Effector memory CD4-positive, alpha-beta T cell (primary cell): ENCODE data around the gene CTCF.
A peak's percentile ranks its signal among the peaks of the same experiment; 100 is the strongest.

Experiments used
- DNase-seq, 3 donors: peaks; one replicate each; pipeline ENCODE4 v3.0.0-alpha.2; 2020
- H3K27ac ChIP-seq: 2 replicates; pipeline ENCODE4 v1.7.0; 2013; ENCODE audit warnings: mild to moderate bottlenecking, low read length, moderate library complexity; ENCODE audit not compliant: insufficient read depth, poor library complexity, severe bottlenecking
- H3K27me3 ChIP-seq: replicated peaks from 2 replicates; pipeline ENCODE4 v1.7.0; 2013; ENCODE audit warnings: mild to moderate bottlenecking, low read length; ENCODE audit not compliant: insufficient read depth, control insufficient read depth, poor library complexity, severe bottlenecking
- H3K36me3 ChIP-seq: 2 replicates; pipeline ENCODE4 v1.7.0; 2013; ENCODE audit warnings: mild to moderate bottlenecking, low read length, moderate library complexity; ENCODE audit not compliant: control insufficient read depth, insufficient read depth
- H3K4me1 ChIP-seq: 2 replicates; pipeline ENCODE4 v1.7.0; 2013; ENCODE audit warnings: low read length, mild to moderate bottlenecking; ENCODE audit not compliant: control insufficient read depth, insufficient read depth, poor library complexity, severe bottlenecking
- H3K4me3 ChIP-seq: 2 replicates; pipeline ENCODE4 v1.7.0; 2013; ENCODE audit warnings: low read length, low read depth, mild to moderate bottlenecking; ENCODE audit not compliant: insufficient read depth, poor library complexity, severe bottlenecking
- H3K9me3 ChIP-seq: 2 replicates; pipeline ENCODE4 v1.7.0; 2013; ENCODE audit warnings: mild to moderate bottlenecking, low read length, moderate library complexity; ENCODE audit not compliant: control insufficient read depth

Gene CTCF

DNA sequence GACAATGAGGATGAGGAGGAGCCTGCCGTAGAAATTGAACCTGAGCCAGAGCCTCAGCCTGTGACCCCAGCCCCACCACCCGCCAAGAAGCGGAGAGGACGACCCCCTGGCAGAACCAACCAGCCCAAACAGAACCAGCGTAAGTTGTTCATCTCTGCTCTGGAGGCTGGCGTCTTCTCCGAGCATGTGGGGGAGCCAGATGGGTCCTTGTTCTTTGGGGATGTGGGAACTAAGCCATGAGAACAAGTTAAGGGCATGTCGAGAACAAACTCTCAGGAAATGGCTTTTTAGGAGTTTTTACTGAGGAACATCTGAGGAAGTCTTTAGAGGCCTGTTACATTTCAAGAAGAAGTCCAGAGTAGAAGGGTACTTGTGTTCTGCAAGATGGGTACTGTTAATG lies 74.4 kb downstream of the CTCF start:
- DNase-seq = no peak
- Histone ChIP-seq H3K4me3 (no peak overlapping the region), H3K4me1 (no peaks in the 10 kb centered on the region), H3K27ac (no peak overlapping the region), H3K36me3 (peaks cover 47% of the 10 kb centered on the region), H3K27me3 (no peaks in the 10 kb centered on the region), H3K9me3 (no peaks in the 10 kb centered on the region)

DNA sequence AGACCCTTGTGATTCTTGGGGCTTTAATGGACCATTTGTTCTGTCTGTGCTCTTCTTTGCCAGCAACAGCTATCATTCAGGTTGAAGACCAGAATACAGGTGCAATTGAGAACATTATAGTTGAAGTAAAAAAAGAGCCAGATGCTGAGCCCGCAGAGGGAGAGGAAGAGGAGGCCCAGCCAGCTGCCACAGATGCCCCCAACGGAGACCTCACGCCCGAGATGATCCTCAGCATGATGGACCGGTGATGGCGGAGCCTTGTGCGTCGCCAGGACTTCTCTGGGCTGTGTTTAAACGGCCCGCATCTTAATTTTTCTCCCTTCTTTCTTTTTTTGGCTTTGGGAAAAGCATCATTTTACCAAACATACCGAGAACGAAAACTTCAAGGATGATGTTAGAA lies 75.3 kb downstream of the CTCF start:
- no peak overlapping the region for H3K27ac ChIP-seq
- DNase-seq = no peak
- no peaks in the 10 kb centered on the region for H3K4me1 ChIP-seq
- no peaks in the 10 kb centered on the region for H3K27me3 ChIP-seq
- H3K9me3 ChIP-seq = no peaks in the 10 kb centered on the region
- no peak overlapping the region for H3K4me3 ChIP-seq
- H3K36me3 ChIP-seq = peaks cover 38% of the 10 kb centered on the region

DNA sequence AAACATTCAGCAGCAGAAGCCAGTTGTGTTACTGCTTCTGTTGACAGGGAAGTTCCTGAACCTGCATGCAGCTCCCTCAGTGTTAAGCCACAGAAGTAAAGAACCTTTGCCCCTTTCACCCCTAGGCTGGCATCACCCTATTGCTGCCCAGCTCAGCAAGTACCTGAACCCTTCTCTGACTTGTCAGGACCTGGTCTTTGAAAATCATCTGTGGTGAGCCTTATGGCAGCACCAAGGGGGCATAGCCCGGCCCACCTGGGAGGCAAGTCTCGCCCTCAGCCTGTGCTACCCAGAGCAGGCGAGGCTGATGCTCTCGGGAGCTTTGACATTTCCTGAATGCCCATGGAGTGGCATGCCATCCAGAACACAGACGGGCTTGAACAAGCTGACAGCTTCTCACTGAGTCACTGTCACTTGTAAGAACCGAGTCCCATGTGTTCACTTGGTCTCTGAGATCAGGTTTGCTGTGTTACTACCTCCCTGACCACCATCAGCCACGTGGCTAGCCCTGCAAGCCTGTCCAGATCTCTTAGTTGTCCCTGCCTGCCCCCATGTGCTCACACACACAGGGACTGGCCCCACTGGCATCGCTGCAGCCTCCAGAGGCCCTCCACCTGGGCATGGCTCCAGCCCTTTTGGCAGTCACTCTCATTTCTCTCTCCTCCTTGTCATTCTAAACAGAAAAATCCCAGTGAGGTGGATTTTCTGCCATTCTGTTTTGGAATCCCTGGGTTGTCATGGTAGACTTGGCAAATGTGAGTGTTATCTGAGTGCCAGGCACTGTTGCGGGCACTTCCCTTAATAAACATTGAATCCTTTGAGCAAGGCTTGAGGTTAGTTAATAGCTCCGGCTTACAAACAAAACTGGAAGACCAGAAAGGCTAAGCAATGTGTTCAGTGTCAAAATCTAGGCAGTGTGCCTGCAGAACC lies 79.7 kb downstream of the CTCF start:
- Histone ChIP-seq H3K36me3 (peaks cover 22% of the 10 kb centered on the region), H3K9me3 (no peaks in the 10 kb centered on the region), H3K27me3 (no peaks in the 10 kb centered on the region), H3K4me3 (no peak overlapping the region), H3K27ac (no peak overlapping the region), H3K4me1 (peaks cover 16% of the 10 kb centered on the region)
- no peak for DNase-seq

DNA sequence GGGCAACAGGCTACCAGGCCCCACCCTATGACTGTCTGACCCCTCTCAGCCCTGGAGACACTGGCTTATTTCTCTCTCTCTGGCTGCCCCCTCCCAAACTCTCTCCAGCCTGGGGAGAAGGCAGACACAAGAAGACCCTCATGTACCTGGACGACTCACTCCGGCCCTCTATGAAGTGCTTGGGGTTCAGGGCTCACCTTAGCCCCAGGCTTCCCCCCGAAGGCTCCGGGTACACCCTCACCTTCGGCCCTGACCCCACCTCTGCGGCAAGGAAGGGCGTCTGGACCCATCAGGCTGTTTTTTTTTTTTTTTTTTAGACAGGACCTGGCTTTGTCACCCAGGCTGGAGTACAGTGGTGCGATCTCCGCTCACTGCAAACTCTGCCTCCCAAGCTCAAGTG lies 81.7 kb downstream of the CTCF start:
- DNase-seq = no peak
- H3K27me3 ChIP-seq = no peaks in the 10 kb centered on the region
- peaks cover 16% of the 10 kb centered on the region for H3K4me1 ChIP-seq
- H3K4me3 ChIP-seq = no peak overlapping the region
- H3K36me3 ChIP-seq = peaks cover 24% of the 10 kb centered on the region
- H3K27ac ChIP-seq = peak overlapping the region; percentile 95
- H3K9me3 ChIP-seq = no peaks in the 10 kb centered on the region

DNA sequence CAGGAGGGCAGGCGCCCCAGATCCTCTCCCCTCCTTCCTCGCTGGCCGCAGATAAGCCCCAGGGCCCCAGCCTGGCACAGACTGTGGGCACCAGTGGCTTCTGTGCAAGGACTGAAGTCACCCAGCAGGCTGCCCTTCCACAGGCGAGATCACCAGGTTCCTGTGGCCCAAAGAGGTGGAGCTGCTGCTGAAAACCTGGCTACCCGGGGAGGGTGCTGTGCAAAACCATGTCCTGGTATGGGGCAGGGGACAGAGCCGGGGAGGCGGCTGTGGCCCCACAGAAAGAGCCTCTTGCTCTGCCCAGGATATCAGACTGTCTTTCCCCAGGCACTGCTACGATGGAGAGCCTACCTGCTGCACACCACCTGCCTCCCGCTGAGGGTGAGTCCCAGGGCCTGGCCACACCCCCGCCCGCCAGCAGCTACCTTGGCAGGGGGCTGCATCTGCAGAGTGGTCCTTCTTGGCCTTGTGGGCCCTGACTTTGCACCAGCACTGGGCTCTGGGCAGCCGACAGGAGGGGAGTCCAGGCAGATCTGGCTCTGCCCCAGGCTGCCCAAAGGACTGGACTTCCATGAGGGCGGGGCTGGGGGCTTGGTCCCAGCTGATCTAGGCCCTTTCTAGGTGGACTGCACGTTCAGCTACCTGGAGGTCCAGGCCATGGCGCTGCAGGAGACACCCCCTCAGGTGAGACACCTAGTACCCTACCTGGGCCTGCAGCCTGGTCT lies 83.2 kb downstream of the CTCF start:
- no peaks in the 10 kb centered on the region for H3K9me3 ChIP-seq
- no peak for DNase-seq
- peaks cover 39% of the 10 kb centered on the region for H3K36me3 ChIP-seq
- H3K4me3 ChIP-seq = peak overlapping the region; percentile 70
- H3K27ac ChIP-seq = peak overlapping the region; percentile 95
- H3K27me3 ChIP-seq = no peaks in the 10 kb centered on the region
- H3K4me1 ChIP-seq = peaks cover 16% of the 10 kb centered on the region

DNA sequence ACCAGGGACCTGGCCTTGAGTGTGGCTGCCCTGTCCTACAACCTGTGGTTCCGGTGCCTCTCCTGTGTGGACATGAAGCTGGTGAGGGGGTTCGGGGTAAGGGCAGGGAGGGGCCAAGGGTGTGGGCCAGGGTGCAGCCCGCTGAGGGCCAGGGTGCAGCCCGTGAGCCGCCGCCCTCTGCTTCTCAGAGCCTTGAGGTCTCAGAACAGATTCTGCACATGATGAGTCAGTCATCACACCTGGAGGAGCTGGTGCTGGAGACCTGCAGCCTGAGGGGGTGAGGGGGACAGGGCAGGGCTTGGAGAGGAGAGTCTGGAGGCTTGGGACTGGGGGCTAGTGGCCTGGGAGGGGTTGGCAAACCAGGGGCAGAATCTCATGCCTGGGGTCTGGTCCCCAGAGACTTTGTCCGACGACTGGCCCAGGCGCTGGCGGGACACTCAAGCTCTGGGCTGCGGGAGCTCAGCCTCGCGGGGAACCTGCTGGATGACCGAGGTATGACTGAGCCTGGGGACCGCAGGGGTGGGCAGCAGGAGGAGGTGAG lies 84.9 kb downstream of the CTCF start:
- Histone ChIP-seq H3K4me1 (peaks cover 16% of the 10 kb centered on the region), H3K4me3 (no peak overlapping the region), H3K27me3 (no peaks in the 10 kb centered on the region), H3K9me3 (no peaks in the 10 kb centered on the region), H3K27ac (peak overlapping the region; percentile 34), H3K36me3 (peaks cover 56% of the 10 kb centered on the region)
- no peak for DNase-seq

DNA sequence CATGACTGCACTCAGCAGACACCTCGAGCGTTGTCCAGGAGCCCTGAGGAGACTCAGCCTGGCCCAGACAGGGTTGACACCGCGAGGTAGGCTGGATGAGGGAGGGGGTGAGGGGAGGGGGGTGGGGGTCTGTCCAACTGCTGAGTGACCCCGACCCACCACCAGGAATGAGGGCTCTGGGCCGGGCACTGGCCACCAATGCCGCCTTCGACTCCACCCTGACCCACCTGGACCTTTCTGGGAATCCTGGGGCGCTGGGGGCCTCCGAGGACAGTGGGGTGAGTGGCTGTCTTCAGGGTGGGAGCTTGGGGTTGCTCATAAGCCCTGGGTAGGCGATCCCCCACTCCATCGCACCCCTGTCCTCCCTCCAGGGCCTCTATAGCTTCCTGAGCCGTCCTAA lies 85.4 kb downstream of the CTCF start:
- H3K27ac ChIP-seq = no peak overlapping the region
- no peak for DNase-seq
- H3K36me3 ChIP-seq = peaks cover 58% of the 10 kb centered on the region
- H3K9me3 ChIP-seq = no peaks in the 10 kb centered on the region
- H3K27me3 ChIP-seq = no peaks in the 10 kb centered on the region
- peaks cover 16% of the 10 kb centered on the region for H3K4me1 ChIP-seq
- H3K4me3 ChIP-seq = no peak overlapping the region

DNA sequence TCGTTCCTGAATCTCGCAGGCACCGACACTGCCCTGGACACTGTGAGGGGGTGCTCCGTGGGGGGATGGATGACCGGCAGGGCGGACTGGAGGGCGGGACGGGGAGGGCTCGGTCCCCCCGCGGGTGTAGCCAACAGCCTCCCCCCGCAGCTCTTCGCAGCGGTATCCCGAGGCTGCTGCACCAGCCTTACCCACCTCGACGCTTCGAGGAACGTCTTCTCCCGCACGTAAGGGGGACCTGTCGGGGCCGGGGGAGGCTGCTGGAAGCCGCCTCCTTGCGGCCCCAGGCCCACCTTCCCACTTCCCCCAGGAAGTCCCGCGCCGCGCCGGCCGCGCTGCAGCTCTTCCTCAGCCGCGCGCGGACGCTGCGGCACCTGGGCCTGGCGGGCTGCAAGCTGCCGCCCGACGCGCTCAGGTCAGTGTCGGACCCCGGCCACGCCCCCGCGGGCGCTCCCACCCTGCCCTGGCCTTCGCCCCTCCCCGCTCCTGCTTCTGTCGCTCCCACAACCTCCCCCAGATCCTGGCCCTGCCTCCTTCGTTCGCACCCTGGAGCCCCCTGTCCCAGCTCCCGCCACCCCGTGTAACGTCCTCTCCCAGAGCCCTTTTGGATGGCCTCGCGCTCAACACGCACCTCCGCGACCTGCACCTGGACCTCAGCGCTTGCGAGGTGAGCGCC lies 85.9 kb downstream of the CTCF start:
- no peaks in the 10 kb centered on the region for H3K9me3 ChIP-seq
- peaks cover 58% of the 10 kb centered on the region for H3K36me3 ChIP-seq
- H3K4me1 ChIP-seq = peaks cover 16% of the 10 kb centered on the region
- DNase-seq = no peak
- no peak overlapping the region for H3K27ac ChIP-seq
- no peaks in the 10 kb centered on the region for H3K27me3 ChIP-seq
- H3K4me3 ChIP-seq = no peak overlapping the region

DNA sequence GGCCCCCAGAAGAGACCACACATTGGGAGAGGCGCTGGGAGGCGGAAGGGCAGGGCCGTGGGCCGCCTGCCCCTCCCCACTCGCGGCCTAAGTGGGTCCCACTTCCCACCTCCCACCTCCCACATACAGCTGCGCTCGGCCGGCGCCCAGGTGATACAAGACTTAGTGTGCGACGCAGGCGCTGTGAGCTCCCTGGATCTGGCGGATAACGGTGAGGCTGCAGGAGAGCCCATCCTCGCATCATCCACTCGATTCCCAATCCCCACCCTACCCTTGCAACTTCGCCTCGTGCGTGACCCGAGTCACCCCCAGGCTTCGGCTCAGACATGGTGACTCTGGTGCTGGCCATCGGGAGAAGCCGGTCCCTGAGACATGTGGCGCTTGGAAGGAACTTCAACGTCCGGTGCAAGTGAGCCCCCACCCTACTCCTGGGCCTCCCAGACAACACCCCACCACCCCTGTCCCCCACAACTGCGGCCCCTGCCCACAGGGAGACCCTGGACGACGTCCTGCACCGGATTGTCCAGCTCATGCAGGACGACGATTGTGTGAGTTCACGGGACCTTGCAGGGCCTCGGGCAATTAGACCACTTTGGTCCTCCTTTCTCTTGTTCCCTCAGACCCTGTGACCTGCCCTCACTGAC lies 86.6 kb downstream of the CTCF start:
- Histone ChIP-seq H3K36me3 (peaks cover 60% of the 10 kb centered on the region), H3K27me3 (no peaks in the 10 kb centered on the region), H3K9me3 (no peaks in the 10 kb centered on the region), H3K4me3 (no peak overlapping the region), H3K4me1 (peaks cover 16% of the 10 kb centered on the region), H3K27ac (no peak overlapping the region)
- no peak for DNase-seq
